Mammary epithelial cell (primary cell): ENCODE measurements around the gene ATP6V0B.

ENCODE experiments used
- EZH2 ChIP-seq: IDR thresholded peaks from 2 replicates; pipeline ENCODE4 v1.6.1; 2012; ENCODE audit warnings: low read length, inconsistent platforms, borderline replicate concordance
- TF ChIP-seq, protein P1 (sequence below), 2 donors: IDR thresholded peaks in 1 of 2; conservative IDR thresholded peaks in 1 of 2; 2 replicates each; pipeline ENCODE4 v1.5.1; 2011 to 2012; ENCODE audit warnings: inconsistent platforms in 2 of 2, low read length in 2 of 2, mild to moderate bottlenecking in 2 of 2, control low read depth in 1 of 2, low read depth in 1 of 2; ENCODE audit not compliant: insufficient read depth in 1 of 2; ENCODE audit errors: extremely low read depth in 1 of 2

DNA sequence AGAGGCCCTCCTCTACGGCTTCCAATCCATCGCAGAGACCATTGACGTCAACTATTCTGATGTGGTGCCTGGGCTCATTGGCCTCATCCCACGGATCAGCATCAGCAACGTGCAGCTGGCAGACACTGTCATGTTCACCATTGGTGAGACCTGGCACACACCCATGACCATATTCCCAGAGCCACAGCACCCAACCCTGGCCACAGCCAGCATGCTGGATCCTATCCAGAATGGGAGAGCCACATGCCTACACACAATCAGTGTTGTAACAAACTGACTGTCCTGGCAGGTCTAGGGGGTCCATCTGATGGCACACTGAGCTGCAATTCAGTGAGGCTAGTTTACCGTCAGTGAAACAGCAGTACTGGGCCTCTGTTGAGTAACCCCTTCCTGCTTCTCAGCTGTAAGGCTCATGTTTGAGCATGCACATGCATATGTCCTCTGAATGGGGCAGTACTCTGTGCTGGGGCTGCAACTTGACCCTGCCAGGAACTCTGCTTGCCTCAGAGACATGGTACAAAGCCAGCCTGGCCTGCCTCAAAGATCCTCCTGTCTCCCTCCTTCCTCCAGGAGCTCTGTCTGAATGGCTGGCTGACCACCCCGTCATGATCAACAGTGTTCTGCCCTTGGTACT, 17.2 kb upstream of the ATP6V0B start:
- TF ChIP-seq, protein P1, sequence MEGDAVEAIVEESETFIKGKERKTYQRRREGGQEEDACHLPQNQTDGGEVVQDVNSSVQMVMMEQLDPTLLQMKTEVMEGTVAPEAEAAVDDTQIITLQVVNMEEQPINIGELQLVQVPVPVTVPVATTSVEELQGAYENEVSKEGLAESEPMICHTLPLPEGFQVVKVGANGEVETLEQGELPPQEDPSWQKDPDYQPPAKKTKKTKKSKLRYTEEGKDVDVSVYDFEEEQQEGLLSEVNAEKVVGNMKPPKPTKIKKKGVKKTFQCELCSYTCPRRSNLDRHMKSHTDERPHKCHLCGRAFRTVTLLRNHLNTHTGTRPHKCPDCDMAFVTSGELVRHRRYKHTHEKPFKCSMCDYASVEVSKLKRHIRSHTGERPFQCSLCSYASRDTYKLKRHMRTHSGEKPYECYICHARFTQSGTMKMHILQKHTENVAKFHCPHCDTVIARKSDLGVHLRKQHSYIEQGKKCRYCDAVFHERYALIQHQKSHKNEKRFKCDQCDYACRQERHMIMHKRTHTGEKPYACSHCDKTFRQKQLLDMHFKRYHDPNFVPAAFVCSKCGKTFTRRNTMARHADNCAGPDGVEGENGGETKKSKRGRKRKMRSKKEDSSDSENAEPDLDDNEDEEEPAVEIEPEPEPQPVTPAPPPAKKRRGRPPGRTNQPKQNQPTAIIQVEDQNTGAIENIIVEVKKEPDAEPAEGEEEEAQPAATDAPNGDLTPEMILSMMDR (conservative IDR thresholded peaks at IDR 0.05 in 1 of 2, IDR thresholded peaks at IDR 0.05 in 1 of 2; ENCODE audit: extremely low read depth in 1 of 2, insufficient read depth in 1 of 2, low read depth in 1 of 2, low read length in 2 of 2), result no peak
- no peak for TF ChIP-seq EZH2
